ENCODE results near the gene METRN. TPM values are rescaled to one million over a fixed set of nuclear protein-coding genes. Genes with fewer than 3 reads are reported as not detected.

The METRN gene
- polyA plus RNA-seq, 3 donors = 0.97 to 5.4 (median 1.7) TPM

GRCh38 chr16:720447-720989 is 5.6 kb downstream of the METRN start:
- Histone ChIP-seq H3K4me2 (replicated peaks; ENCODE audit: extremely low read depth, low read length, poor library complexity, severe bottlenecking) (peak overlapping the region; percentile 100), H3K27me3 (ENCODE audit: control insufficient read depth in 2 of 2, insufficient read depth in 2 of 2, low read length in 2 of 2) (peaks cover 11 to 53% of the 10 kb centered on the region in 2 donors), H3K79me2 (ENCODE audit: insufficient read depth, low read length) (no peaks in the 10 kb centered on the region), H3K9ac (ENCODE audit: insufficient read depth, low read length, poor library complexity, severe bottlenecking) (peak overlapping the region; percentile 72), H4K20me1 (ENCODE audit: insufficient read depth, low read length) (peaks cover 20% of the 10 kb centered on the region), H3K36me3 (replicated peaks in 1 of 2; ENCODE audit: control insufficient read depth in 1 of 2, insufficient read depth in 2 of 2, low read length in 2 of 2) (no peaks in the 10 kb centered on the region), H3K4me3 (replicated peaks in 1 of 3; ENCODE audit: low read depth in 2 of 3, low read length in 3 of 3) (peak overlapping the region; percentile 51 to 88 (median 54)), H3K9me3 (replicated peaks in 1 of 2; ENCODE audit: control insufficient read depth in 1 of 2, insufficient read depth in 1 of 2, low read length in 2 of 2) (peaks cover 4 to 9% of the 10 kb centered on the region in 2 donors), H3K4me1 (ENCODE audit: control insufficient read depth in 1 of 2, insufficient read depth in 2 of 2, low read length in 2 of 2) (peaks cover 25 to 35% of the 10 kb centered on the region in 2 donors), H3K27ac (ENCODE audit: low read depth in 1 of 2, low read length in 2 of 2) (peak overlapping the region in 1 of 2 donors; percentile 36), H2AFZ (ENCODE audit: insufficient read depth, low read depth, low read length, poor library complexity, severe bottlenecking) (peak overlapping the region; percentile 100)
- 0% methylated on average over 34 of the region's 38 CpGs for WGBS (ENCODE audit: insufficient coverage)
- intact Hi-C loops (cut with micrococcal nuclease) = no loop called here
- peaks cover 5 to 7% of the 10 kb centered on the region in 2 donors for H3K36me3 Mint-ChIP-seq
- no peak for DNase-seq
- peaks cover 19% of the 10 kb centered on the region for H3K4me1 Mint-ChIP-seq
- peaks cover 39 to 54% (median 40%) of the 10 kb centered on the region in 3 donors for H3K27me3 Mint-ChIP-seq (ENCODE audit: low read depth in 3 of 3)
- H3K27ac Mint-ChIP-seq = peak overlapping the region in 2 of 7 donors; percentile 30 to 61
- peaks cover 0 to 3% (median 0%) of the 10 kb centered on the region in 7 donors for H3K9me3 Mint-ChIP-seq
- peak overlapping the region; percentile 79 to 87 for H3K4me3 Mint-ChIP-seq
- peak; percentile 10 for TF ChIP-seq CTCF (IDR thresholded peaks at IDR 0.05)

GRCh38 chr16:720990-721764 is 6.3 kb downstream of the METRN start, which contains the start of gene ANTKMT:
Gene ANTKMT (plus strand): TSS chr16:721146. CDS start chr16:721275, 129 bp downstream.
- Mint-ChIP-seq H3K4me1 (peaks cover 14% of the 10 kb centered on the region), H3K4me3 (peak within 1 kb of the TSS; percentile 79 to 87), H3K36me3 (peaks cover 5 to 7% of the 10 kb centered on the region in 2 donors), H3K9me3 (peaks cover 0 to 3% (median 0%) of the 10 kb centered on the region in 7 donors), H3K27ac (peak within 1 kb of the TSS in 2 of 7 donors; percentile 30 to 61), H3K27me3 (ENCODE audit: low read depth in 3 of 3) (peaks cover 41 to 56% (median 41%) of the 10 kb centered on the region in 3 donors)
- 9% methylated on average over 106 of the region's 106 CpGs for WGBS (ENCODE audit: insufficient coverage)
- peaks cover 20 to 32% of the 10 kb centered on the region in 2 donors for H3K4me1 ChIP-seq (ENCODE audit: control insufficient read depth in 1 of 2, insufficient read depth in 2 of 2, low read length in 2 of 2)
- H3K27ac ChIP-seq (ENCODE audit: low read depth in 1 of 2, low read length in 2 of 2) = peak within 1 kb of the TSS in 1 of 2 donors; percentile 36
- H3K4me2 ChIP-seq (replicated peaks; ENCODE audit: extremely low read depth, low read length, poor library complexity, severe bottlenecking) = peak within 1 kb of the TSS; percentile 100
- intact Hi-C loops (cut with micrococcal nuclease) = no loop called here
- peak; percentile 56 to 62 (median 58) for DNase-seq
- H3K79me2 ChIP-seq (ENCODE audit: insufficient read depth, low read length) = no peaks in the 10 kb centered on the region
- TF ChIP-seq CTCF (IDR thresholded peaks at IDR 0.05) = no peak
- H3K9me3 ChIP-seq (replicated peaks in 1 of 2; ENCODE audit: control insufficient read depth in 1 of 2, insufficient read depth in 1 of 2, low read length in 2 of 2) = peaks cover 4 to 5% of the 10 kb centered on the region in 2 donors
- peak within 1 kb of the TSS; percentile 72 for H3K9ac ChIP-seq (ENCODE audit: insufficient read depth, low read length, poor library complexity, severe bottlenecking)
- peak within 1 kb of the TSS; percentile 100 for H2AFZ ChIP-seq (ENCODE audit: insufficient read depth, low read depth, low read length, poor library complexity, severe bottlenecking)
- H3K4me3 ChIP-seq (replicated peaks in 1 of 3; ENCODE audit: low read depth in 2 of 3, low read length in 3 of 3) = peak within 1 kb of the TSS; percentile 51 to 88 (median 54)
- H3K36me3 ChIP-seq (replicated peaks in 1 of 2; ENCODE audit: control insufficient read depth in 1 of 2, insufficient read depth in 2 of 2, low read length in 2 of 2) = no peaks in the 10 kb centered on the region
- peaks cover 20% of the 10 kb centered on the region for H4K20me1 ChIP-seq (ENCODE audit: insufficient read depth, low read length)
- H3K27me3 ChIP-seq (ENCODE audit: control insufficient read depth in 2 of 2, insufficient read depth in 2 of 2, low read length in 2 of 2) = peaks cover 7 to 54% of the 10 kb centered on the region in 2 donors
